NCI-H187 treated with DMSO at 0.1 percent for 48 hours (cell line): ENCODE results near the gene MSI2.

Source experiments
- DNase-seq: peaks from one replicate; lab custom pipeline; 2025; lab: John Stamatoyannopoulos, UW

MSI2 gene

DNA sequence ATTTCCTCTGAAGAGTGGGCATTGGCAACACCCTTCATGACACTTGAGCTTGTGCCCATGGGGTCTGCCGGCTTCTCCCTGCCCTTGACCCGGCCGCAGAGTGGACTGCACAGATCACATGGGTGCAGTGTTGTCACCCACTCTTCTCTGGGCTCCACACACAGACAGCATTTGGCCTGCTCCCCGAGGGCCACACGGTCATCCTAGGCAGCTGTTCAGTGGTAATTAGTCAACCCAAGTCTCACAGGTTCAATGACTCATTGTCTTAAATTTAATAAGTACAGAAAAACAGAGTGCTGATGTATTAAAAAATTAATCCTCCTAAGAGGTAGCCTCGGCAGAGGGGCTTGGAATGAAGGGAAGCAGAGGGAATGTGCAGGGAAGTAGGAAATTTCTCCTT is 204.8 kb downstream of the MSI2 start:
- DNase-seq: no peak

DNA sequence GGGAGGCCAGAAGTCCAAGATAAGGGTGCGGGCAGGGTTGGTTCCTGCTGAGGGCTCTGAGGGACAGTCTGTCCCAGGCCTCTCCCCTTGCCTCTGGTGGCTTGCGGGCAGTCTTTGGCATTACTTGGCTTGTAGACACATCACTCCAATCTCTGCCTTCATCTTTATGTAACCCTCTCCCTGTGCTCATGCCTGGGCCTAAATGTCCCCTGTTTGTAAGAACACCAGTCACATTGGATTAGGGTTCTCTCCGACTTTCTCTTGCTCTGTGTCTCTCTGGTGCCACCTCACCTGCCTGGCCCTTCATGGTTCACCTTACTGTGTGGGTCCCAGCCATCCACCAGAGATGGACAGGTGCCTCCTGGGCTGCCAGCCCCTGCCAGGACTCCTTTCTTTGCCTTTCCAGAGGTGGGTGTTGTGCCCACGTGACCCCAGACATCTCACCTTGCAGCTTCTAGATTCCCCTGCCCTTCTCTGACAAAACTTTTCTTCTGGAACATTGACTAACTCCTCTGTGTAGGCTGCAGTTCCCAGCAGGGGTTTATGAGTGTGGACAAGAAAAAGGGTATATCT is 205.8 kb downstream of the MSI2 start:
- no peak for DNase-seq

DNA sequence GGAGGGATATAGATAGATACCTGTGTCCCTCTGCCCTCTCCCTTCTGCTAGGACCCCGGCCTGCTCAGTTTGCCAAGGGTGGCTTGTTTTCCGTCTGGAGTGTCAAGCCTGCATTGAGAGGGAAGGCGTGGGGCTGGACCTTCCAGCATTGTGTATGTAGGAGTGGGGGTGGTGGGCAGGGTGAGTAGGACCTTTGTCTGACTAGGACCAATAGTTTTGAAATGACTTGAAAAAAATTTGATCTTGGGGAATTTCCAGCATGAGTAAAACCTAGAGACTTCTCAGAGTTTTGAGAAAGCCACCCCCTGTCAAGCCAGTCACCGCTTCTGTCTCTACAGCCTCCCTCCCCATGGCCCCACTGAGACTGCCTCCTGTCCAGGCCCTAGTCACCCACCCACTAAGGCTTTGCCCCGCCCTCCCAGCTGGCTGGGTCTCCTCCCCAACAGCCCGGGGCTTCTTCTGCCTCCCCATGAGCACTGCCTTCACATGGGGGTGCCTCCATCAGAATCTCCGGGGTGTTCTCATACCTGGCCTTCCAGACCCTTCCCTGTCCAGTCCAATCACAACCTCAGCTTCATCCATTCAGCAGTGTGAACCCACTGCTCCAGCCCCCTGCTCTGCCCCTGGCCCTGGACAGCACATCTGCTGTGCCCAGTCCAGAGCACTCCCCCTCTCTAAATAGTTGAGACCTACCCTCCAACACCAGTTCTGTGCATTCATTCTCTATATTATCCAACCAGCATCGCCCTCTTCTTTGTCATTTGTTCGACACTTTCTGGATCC is 207.0 kb downstream of the MSI2 start:
- DNase-seq: no peak

DNA sequence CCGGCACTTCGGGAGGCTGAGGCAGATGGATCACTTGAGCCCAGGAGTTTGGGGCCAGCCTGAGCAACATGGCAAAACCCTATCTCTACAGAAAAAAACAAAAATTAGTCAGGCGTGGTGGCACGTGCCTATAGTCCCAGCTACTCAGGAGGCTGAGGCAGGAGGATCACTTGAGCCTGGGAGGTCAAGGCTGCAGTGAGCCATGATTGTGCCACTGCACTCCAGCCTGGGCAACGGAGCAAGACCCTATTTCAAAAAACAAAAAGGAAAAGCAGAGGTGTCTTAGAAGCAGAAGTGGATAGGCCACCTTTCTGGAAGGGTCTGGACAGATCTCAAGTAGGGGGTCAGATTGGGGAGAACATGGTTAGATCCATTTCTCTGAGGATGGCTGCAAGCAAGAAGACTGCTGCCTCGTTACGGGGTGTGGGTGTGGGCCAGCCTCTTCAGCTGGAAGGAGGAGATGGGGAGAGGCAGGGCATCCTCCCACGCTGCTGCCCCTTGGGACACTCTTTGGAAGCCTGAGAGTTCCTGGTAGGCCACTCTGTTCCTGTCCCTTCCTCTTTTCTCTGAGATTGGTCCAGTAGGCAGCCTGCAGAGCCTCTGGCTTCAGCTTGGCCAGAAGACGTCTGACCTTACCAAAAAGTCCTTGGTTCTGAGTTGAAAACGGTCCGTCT is 208.0 kb downstream of the MSI2 start:
- DNase-seq: no peak

DNA sequence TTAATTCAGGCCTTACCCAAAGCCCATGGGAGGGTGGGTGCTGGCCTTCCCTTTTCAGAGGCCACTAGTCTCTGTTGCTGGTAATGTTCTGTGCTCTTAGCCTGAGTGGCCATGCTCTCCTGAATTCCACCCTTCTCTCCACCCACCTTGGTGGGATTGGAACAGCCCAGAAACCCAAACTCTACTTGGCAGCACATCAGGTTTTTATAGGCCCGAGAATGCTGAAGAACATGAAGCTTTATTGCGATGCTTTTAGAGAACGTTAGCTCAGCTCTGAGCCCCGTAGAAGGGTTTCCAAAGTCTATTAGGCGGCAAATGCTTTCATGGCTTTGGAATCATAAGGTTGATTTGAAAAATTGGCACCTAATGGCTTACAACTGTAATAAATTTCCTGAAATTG is 209.3 kb downstream of the MSI2 start:
- DNase-seq: no peak

DNA sequence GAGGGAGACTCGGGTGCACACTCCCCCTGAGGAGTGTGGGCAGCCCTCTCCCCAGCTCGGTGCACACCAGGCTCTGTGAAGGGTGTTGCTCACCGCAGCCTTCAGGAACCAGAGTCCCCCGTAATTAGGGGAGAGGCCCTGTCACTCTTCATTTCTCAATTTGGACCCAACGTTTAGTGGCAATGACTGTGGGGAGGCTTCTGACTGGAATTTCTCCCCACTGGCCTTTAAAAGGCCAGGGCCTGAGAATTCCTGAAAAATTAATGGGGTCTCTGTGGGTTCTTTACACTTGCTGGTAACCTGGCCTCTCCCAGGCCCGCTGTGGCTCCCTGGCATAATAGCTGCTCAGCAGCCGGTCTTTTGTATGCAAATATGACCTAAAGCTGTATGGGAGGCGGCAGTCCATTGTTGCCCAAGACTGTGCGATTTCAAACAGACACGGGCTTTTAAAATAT is 209.7 kb downstream of the MSI2 start:
- no peak for DNase-seq

DNA sequence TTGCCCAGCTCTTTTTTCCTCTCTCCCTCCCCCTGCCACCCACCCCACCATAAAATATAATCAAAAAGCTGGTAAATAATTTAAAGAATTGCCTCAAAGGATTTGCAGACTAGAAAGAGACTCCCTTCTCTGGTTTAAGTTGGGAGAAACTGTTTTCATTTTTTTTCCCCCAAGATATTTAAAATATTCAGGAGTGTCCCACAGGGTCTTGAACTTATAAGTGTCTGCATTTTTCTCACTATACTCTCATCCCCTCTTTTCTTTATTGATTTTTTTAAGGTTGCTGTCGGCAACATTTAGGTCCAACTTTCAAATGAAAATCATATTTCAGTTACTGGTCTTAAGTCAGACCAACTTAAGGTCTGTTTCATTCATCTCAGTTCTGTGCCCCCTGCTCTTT is 210.2 kb downstream of the MSI2 start:
- no peak for DNase-seq

DNA sequence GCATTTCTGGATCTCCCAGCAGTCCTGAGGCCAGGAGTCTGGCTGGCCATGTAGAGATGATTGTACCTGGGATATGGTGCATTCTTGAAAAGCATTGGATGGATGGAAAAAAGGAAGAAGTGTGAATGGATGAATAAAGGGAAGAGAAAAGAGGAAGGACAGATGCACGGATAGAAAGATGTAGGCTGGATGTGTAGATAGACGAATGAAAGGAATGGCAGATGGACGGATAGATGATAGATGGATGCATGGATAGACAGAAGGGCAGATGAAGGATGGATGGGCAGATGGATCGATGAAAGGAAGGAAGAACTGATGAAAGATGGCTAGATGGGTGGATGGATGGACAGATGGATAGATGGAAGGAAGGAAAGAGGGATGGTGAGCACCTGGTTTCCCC is 210.9 kb downstream of the MSI2 start:
- no peak for DNase-seq

DNA sequence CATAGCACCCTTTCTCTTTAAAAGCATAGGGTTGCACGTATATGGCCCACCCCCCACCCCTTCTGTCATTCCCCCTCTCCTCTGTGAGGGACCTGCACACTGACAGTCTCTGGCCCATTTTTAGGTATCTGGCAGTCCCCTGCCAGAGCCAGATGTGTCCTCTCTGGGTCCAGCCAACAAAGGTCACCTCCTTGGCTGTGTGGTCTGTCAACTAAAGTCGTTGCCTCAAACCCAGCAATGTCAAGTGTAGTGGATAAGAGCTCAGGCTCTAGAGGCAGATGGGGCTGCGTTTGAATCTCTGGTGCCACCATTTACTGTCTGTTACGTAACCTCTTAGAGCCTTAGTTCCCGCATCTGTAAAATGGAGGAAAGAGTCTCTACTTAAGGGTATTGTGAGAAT is 211.5 kb downstream of the MSI2 start:
- DNase-seq: no peak

DNA sequence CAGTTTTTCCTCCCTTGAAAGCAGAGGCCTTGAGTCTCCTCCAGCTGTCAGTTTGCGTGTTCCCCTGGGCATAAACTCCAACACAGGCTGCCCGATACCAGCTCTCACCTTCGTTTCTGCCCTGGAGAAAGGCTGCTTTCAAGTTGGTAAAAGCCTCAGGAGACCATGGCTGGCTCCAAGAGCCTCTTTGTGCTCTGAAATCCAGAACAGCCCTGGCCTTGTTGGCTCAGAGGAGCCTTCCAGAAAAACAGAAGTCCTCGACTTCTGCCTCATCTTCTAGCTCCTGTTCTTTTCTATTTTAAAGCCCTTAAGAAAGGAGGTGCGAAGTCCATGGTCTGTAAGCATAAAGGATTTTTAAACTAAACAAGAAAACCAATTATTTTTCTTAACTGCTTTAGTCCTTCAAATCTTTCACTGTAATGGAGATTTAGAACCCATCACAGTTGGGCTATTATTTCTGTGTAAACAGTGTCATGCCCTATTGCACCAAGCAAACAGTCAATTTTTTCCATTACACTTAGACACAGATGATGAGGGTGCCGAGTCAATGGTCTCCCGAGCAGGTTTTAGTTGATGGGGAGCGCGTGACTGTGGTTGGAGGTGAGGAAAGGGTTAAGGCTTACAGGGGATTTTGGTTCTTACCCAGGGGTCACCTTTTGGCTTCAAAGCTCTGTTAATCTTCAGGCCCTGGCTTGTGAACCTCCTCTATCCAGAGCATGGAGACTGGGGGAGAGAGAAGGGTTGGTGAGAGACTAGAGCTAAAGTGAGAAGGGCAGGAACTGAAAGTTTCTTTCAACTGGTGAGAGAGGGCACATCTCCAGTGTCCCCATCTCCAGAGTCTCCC is 212.8 kb downstream of the MSI2 start:
- DNase-seq: no peak

DNA sequence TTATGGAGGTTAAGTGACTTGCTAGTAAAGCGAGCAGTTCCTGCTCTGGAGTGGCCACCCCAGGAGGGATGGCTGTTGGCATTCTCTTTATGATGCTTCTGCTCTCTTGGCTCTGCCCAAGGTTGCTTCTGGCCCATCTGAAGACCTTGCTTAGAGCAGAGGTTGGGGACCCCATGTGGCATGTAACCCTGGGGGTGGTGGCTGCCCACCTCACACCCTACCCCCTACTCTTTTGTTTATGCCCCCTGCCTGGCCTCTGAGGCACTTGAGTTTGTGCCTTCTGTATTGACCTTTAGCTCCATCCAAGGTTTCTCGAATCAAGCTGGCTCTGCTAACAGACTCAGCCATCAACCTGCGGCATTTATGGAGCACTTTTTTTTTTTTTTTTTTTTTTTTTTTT is 214.6 kb downstream of the MSI2 start:
- DNase-seq: no peak

DNA sequence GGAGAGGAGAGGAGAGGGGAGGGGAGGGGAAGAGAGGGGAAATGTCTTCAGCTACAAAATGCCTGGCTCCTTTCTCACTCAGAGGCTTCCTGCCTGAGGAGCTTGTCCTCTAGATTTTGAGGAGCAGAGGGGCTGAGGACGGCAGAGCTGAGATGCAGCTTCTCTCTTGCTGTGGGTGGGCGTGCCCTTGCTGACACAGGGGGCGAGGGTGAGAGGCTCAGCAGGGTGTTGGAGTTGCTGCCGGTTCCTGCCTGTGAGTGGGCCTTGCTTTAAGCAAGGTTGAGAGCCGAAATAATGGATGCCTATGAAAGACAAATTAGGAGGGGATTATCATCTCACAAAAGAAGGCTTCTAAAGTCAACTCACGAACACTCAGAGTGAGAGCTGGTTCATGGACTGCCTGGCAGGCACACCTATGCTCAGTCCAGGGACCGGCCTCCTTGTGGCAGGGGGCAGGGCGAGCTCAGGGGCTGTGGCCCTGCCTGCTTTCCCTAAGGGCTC is 215.6 kb downstream of the MSI2 start:
- no peak for DNase-seq

DNA sequence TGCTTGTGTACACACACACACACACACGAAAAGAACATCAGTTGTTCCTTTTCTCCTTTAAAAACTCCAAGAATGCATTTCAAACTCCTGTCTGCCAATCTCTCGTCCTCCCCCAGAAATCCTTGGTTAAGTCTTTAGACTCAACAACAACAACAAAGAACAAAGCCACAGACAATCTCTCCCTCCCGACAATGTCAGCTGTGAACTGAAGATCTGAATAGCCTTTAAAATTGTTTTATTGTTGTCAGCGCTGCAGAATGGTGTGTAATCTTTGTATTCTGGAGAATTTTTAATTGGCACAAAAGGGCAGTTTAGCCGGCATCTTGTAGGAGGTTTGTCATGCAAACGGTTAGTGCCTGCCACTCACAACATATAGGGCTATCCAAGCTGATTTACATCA is 219.5 kb downstream of the MSI2 start:
- no peak for DNase-seq

DNA sequence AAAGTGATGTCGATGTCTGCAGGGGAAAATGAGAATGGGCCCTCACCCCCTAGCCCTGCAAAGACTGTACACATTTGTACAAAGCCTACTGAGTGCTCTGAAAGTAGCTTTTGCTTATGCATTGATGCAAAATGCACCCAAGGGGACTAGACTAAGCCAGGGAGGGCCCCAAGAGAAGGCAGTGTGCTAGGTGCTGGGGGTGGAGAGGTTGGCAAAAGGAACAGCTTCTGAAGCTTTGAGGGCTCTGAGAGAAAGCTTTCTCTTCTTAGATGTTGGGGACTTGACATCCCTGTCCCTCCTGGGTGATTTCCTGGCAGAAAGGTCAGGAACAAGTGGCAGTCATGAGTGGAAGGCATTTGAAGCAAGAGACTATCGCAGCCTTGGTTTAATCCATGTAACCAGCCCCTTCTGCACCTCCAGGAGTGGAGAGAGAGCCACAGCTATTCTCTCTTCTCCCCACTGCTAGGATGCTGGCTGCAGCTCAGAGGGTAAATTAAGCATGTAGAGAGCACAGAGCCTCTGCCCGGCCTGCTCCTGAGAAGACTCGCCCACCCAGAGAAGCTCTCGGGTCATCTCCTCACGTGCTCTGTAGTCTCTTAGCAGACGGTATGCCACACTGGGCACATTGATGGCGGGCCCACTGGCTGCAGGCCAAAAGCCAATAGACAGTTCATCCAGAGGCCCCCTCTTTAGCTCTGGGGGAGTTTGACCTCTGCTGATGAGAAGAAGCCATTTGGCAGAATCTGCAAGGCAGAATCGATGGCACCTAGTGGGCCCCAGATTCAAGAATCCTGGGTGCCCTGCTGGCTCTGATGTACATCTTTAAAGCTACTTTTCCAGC is 221.4 kb downstream of the MSI2 start:
- DNase-seq: no peak

DNA sequence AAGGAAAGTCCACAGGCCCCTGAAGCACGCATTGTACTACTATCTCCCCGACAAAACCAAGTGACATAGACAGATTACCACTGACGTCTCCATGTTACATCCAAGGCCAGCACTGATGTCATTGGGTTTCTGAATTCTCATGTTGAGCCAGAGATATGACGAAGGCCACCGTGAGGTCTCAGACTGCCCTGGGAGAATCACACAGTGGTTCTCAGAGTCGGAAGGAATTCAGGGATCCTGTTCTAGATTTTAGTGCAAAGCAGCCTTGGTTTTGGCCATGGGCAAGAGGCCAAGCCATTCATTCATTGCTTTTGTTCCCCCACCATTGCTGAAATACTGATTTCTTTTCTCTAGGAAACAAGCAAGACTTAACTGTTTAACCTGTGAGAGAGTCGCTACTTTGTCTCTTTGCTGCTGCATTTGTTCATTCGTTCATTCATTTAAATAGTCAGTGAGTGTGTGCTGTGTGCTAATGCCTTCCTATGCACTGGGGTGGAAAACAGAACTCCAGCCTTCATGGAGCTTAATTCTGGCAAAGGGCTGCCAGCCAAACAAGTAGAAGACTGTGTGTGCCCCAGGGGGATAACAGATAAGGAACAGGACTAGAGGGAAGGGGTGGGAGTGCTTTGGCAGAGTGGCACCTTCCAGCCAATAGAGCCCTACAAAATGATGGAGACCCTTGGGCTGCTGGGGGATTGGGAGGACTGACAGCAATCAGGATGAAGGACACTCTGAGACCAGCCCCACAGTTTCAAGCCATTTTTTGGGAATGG is 222.3 kb downstream of the MSI2 start:
- DNase-seq: no peak

DNA sequence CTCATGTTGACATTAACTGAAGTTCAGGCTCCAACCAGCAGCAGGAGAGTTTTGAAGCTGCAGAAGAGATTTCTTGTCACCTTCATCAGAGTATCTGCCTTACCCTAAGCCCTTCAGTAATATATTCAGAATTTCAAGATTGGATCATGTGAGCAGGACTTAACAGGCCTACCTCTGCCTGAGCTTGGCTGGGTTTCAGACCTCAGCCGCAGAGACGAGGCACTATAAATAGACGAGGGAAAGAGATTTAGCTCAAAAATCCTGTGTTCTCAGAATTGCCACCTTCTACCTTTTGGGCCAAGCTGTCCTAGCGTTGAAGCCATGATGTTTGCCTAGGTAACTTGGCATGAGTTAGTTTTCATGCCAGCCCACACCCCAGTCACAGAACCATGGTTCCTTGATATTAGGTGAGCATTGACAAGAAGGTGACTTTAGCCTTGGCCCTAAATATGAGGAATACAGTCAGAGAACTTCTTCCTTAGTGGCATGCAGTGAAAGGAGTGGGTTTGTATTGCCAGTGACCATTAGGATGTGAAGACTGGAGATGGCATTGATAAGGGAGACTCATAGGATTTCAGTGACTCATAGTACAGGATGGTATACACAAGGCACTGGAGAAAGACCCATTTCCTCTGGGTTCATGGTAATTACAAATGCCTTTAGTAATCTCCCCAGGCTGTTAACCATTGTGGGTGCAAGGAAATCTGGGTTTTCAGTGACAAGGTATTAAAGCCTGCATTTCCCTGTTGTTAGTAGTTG is 224.3 kb downstream of the MSI2 start:
- DNase-seq: no peak

DNA sequence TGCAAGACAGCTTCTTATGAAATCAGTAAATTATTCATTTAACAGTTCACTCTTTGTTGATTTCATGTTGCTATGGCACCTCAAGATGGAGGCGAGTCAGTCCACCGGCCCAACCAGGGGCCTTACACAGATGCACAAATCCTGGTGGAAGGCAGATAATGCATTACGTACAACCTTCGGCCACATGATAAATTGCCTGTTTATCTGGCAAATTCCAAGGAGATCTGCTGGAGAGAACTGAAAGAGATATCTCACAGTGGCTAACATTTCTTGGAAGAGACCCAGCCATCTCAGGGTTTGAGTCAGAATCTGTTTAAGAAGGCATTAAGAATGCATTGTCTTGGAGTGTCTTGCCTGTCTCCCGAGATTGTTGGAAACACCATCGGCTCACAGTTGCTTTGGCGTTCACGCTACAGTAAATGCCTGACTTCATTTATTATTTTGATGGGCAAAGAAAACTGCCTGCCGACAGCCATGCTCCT is 225.6 kb downstream of the MSI2 start:
- DNase-seq: no peak

DNA sequence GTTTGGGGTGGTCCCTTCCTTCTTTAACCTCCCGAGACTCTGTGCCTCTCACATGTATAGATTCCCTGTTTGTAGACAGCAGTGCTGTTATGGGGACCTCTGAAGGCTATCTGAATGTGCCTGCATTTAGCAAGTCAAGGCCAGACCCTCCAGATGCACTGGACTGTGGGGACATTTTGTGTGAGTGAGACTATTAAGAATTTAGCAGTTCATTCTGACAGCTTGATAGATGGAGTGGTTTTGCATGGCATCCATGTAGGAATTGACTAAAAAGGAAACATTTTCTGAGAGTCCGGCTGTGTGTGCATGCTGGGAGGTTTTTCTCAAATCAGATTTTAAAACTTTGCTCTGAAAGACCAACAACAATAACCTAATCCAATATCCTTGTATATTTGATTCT is 226.3 kb downstream of the MSI2 start:
- no peak for DNase-seq

DNA sequence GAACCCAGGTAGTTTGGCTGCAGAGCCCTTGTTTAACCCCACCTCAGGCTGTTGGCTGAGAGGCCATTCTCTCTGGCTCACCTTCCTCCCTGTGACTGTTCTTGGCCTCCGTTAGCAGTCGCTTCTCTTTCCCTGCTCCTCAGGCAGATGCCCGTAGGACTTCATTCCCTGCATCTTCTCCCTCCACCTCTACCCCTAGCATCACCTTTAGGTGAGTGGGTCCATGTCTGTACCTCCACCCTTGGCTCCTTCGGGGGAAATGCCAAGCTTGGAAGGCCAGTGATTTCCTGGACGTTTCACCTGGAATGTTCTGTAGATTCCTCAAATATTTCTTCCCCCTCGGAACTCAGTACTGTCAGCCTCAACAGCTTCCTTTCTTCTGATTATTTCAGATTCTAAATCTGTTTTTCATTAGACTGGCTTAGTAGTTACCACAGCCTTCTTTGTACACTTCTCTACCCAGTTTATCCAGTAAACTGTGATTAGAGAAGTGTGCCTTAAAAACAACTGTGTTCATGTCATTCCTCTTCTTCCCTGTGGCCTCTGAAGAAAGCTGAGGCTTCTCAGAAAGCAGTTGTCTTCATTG is 227.9 kb downstream of the MSI2 start:
- DNase-seq: no peak
